Umbilical cord (tissue), 2 donors: ENCODE measurements around the gene C6orf47. TPM values are rescaled to one million over a fixed set of nuclear protein-coding genes. Genes with fewer than 3 reads are reported as not detected.
A peak's percentile ranks its signal among the peaks of the same experiment; 100 is the strongest.

ENCODE experiments used
- DNase-seq: peaks from one replicate; pipeline ENCODE4 v3.0.0-alpha.2; 2015; ENCODE audit warnings: low spot score
- total RNA-seq: library from RNA; depleted of rRNA; stranded (reverse); fragments of >200 nt; gene quantifications from one replicate; pipeline ENCODE4 v1.2.3, GENCODE V29; 2014; ENCODE audit warnings: low replicate concordance; ENCODE audit not compliant: insufficient read depth

Gene C6orf47
- total RNA-seq, 1 donor from 2014 or later: 24.1 TPM

DNA sequence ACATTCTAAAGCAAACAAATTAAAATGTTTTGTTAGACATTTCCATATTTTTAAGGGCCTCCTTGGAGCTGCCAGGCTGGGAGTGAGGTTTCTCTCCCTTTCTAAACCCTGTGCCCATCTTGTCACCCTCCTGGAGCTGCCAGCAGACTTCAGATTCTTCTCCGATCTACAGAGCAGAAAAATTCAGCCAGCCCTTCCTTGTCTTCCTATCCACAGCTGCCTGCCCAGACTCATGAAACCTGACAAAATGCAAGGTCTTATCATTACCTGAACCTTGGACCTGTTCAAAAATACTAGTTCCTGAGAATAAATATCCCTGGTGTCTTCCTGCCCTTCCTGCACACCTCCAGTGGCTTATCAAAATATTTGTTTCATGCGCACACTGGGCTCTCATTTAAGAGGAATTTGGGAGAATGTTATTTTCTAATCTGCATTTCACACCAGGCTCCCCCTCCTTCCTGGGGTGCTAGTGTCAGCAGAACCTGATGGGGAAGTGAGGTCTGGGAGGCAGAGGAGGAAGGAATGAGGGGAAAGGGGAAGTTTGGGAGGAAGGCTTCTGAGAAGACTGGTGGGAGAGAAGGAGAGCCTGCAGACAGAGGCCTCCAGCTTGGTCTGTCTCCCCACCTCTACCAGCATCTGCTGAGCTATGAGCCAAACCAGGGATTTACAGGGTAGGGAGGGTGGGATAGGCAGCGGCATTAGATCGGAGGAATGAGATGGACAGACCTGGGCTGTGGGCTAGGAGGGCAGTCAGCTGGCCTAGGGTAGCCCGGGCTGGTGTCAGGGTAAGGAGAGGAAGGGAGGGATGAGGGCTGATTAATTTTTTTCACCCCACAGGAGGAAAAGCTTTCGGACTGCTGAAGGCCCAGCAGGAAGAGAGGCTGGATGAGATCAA is 45.6 kb downstream of the C6orf47 start, which contains the start of gene AIF1:
Gene AIF1 (plus strand): TSS at position 551 of the 895 bp plus-strand sequence. CDS start 96 bp downstream, at position 647.
- DNase-seq: peak; percentile 25

DNA sequence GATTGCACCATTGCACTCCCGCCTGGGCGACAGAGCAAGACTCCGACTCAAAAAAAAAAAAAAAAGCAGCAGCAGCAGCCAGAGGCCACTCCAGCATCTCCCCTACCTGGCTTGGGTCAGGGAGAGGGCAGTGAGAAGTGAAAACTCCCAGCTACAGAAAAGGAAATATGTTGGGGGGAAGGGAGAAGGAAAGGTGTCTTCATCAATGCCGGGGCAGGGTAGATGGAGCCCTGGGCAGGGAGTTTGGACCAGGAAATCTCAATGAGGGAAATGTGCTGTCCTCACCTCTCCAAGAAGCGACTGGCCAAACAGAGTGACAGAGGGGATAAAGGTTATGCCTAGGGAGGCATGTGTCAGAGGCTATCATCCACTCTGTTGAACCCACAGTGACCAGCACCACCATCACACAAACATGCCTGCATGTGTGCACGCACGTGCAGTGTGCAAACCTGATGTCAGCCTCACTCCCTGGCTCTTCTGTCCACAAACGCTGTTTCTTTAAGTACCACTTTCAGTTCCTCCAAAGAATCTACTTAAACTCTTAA is 46.4 kb downstream of the C6orf47 start:
- DNase-seq: no peak

DNA sequence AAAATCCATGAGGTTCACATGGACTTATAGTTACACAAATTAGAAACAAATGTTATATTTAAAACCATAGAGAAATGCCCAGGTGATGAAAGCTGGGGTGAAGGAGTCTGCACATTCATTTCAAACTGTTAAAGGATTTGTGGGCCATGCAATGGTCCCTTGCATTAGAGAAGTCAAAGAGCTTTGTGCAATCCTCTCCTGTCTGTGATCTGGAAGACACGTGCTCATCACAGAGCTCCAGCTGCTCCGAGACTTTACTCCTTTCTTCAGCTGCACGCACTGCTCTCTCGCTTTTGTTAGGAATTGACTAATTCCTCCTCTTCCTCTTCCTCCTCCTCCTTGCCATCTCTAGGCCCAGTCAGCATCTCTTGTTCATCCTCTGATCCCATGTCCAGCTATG is 49.6 kb downstream of the C6orf47 start:
- DNase-seq: no peak

DNA sequence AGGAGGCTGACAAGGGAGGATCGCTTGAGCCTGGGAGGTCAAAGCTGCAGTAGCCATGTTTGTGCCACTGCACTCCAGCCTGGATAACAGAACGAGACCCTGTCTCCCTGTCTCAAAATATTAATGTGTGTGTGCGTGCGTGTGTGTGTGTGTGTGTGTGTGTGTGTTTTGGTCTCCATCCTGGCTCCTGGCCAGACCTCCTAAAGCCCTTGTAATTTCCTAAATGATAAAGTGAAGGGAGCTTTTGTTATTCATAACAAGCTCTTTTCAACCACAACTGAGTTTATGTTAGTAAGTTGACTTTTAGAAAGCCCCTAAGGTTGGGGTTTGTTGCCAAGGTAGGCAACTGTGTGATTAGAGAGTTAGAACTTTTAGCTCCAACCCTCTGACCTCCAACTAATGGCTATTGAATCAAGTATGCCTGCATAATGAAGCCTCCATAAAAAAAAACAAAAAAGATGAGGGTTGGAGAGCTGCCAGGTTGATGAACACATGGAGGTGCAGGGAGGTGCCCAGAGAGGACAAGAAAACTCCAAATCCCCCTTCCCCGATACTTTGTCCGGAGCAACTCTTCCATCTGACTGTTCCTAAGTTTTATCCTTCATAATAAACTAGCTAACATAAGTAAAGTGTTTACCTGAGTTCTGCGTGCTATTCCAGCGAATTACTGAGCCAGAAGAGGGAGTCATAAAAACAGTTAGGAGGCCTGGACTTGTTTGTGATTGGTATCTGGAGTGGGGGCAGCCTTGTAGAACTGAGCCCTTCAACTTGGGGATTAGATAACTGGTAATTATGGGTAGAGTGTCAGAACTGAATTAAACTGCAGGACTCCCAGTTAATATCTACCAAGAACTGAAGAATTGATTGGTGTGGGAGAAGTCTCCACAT is 50.8 kb downstream of the C6orf47 start:
- no peak for DNase-seq

Other genes with a start within 250 kb of the C6orf47 start
- gene MICB, start 162.6 kb downstream of the C6orf47 start, total RNA-seq: 0.24 TPM
- not detected for gene MCCD1, start 131.8 kb downstream of the C6orf47 start, total RNA-seq
- 185 TPM for gene DDX39B, start 118.8 kb downstream of the C6orf47 start, total RNA-seq
- 3.6 TPM for gene ATP6V1G2, start 114.2 kb downstream of the C6orf47 start, total RNA-seq
- gene NFKBIL1, start 113.2 kb downstream of the C6orf47 start, total RNA-seq: 28.6 TPM
- gene LTA, start 88.5 kb downstream of the C6orf47 start, total RNA-seq: not detected
- gene TNF, start 85.2 kb downstream of the C6orf47 start, total RNA-seq: 1.4 TPM
- gene LTB, start 78.4 kb downstream of the C6orf47 start, total RNA-seq: 0.96 TPM
- gene LST1, start 74.5 kb downstream of the C6orf47 start, total RNA-seq: not detected
- gene NCR3, start 67.8 kb downstream of the C6orf47 start, total RNA-seq: not detected
- gene AIF1, start 45.5 kb downstream of the C6orf47 start, total RNA-seq: 63.6 TPM
- 21.4 TPM for gene PRRC2A, start 40.1 kb downstream of the C6orf47 start, total RNA-seq
- gene BAG6, start 8.1 kb downstream of the C6orf47 start, total RNA-seq: 58.7 TPM
- gene APOM, start 4.9 kb downstream of the C6orf47 start, total RNA-seq: not detected
- gene GPANK1, start 4.2 kb upstream of the C6orf47 start, total RNA-seq: 9.6 TPM
- 36.6 TPM for gene CSNK2B, start 5.3 kb upstream of the C6orf47 start, total RNA-seq
- 1.2 TPM for gene LY6G5B, start 9.2 kb upstream of the C6orf47 start, total RNA-seq
- gene LY6G5C, start 20.3 kb upstream of the C6orf47 start, total RNA-seq: 0.48 TPM
- gene ABHD16A, start 42.5 kb upstream of the C6orf47 start, total RNA-seq: 33.7 TPM
- not detected for gene LY6G6F, start 46.1 kb upstream of the C6orf47 start, total RNA-seq
- gene LY6G6D, start 54.6 kb upstream of the C6orf47 start, total RNA-seq: not detected
- gene LY6G6C, start 61.0 kb upstream of the C6orf47 start, total RNA-seq: 3.1 TPM
- gene MPIG6B, start 62.6 kb upstream of the C6orf47 start, total RNA-seq: 3.1 TPM
- 87.4 TPM for gene DDAH2, start 68.5 kb upstream of the C6orf47 start, total RNA-seq
- gene CLIC1, start 75.8 kb upstream of the C6orf47 start, total RNA-seq: 203 TPM
- gene MSH5, start 79.2 kb upstream of the C6orf47 start, total RNA-seq: 8.2 TPM
- gene SAPCD1, start 101.9 kb upstream of the C6orf47 start, total RNA-seq: not detected
- not detected for gene VWA7, start 116.5 kb upstream of the C6orf47 start, total RNA-seq
- gene VARS1, start 135.0 kb upstream of the C6orf47 start, total RNA-seq: 18.8 TPM
- 28.9 TPM for gene LSM2, start 146.2 kb upstream of the C6orf47 start, total RNA-seq
- 1.4 TPM for gene HSPA1L, start 154.5 kb upstream of the C6orf47 start, total RNA-seq
- 84.7 TPM for gene HSPA1A, start 154.8 kb upstream of the C6orf47 start, total RNA-seq
- 37.3 TPM for gene HSPA1B, start 167.0 kb upstream of the C6orf47 start, total RNA-seq
- 47.9 TPM for gene NEU1, start 202.0 kb upstream of the C6orf47 start, total RNA-seq
- 0.96 TPM for gene SLC44A4, start 218.2 kb upstream of the C6orf47 start, total RNA-seq
- gene EHMT2, start 236.9 kb upstream of the C6orf47 start, total RNA-seq: 33.9 TPM
- gene ZBTB12, start 241.3 kb upstream of the C6orf47 start, total RNA-seq: 1.9 TPM